Progenitor cell of endocrine pancreas (in vitro differentiated cells): ENCODE results near the gene PPL. TPM values are rescaled to one million over a fixed set of nuclear protein-coding genes. Genes with fewer than 3 reads are reported as not detected.
A peak's percentile ranks its signal among the peaks of the same experiment; 100 is the strongest.

Experiments
- DNase-seq: peaks from one replicate; pipeline ENCODE4 v3.0.0; 2021; ENCODE audit warnings: low spot score; ENCODE audit not compliant: unreplicated experiment
- H3K27ac Mint-ChIP-seq: 2 replicates; pipeline ENCODE4 v1.8.0; 2021; ENCODE audit warnings: mild to moderate bottlenecking, moderate library complexity, mixed read lengths
- H3K27me3 Mint-ChIP-seq: 2 replicates; pipeline ENCODE4 v1.8.0; 2021; ENCODE audit warnings: mixed read lengths
- H3K36me3 Mint-ChIP-seq: 2 replicates; pipeline ENCODE4 v1.8.0; 2022; ENCODE audit warnings: mixed read lengths; ENCODE audit not compliant: insufficient read depth
- H3K4me1 Mint-ChIP-seq: 2 replicates; pipeline ENCODE4 v1.8.0; 2021; ENCODE audit warnings: low read depth, mixed read lengths
- H3K4me3 Mint-ChIP-seq: 2 replicates; pipeline ENCODE4 v1.8.0; 2021; ENCODE audit warnings: low read depth, mild to moderate bottlenecking, moderate library complexity, mixed read lengths
- H3K9me3 Mint-ChIP-seq: 2 replicates; pipeline ENCODE4 v1.8.0; 2021; ENCODE audit warnings: low read depth, mixed read lengths
- total RNA-seq: library from RNA; stranded (reverse); gene quantifications from 2 replicates; pipeline ENCODE4 v1.2.1, GENCODE V29; 2021
- TF ChIP-seq, protein P1 (sequence below): fragments of 200-600 bp; sonication (generic); IDR thresholded peaks from one replicate; pipeline ENCODE4 v1.5.0; 2021; ENCODE audit warnings: antibody characterized with exemption, mild to moderate bottlenecking; ENCODE audit not compliant: unreplicated experiment

The PPL gene
- total RNA-seq, 1 donor from 2014 or later: 64.1 TPM

DNA sequence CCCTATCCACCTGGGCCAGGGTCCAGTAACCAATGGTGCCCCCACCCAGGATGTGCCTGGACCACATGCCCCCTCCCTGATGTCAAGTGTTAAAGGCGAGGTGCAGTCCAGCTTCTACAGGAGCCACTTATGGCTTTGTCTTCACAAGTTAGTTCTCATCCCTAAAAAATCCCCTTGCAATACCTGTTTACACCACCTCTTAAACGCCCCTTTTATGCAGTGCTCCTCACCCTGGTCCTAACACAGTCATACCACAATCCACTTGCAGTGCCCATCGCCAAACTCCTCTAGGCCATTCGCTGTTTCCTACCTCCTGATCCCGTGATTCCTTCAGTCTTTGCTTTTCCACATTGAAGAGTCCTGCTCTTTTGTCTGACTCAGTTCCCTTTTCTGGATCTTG lies 97.0 kb downstream of the PPL start:
- H3K36me3 Mint-ChIP-seq: peaks cover 20% of the 10 kb centered on the region
- TF ChIP-seq, protein P1, sequence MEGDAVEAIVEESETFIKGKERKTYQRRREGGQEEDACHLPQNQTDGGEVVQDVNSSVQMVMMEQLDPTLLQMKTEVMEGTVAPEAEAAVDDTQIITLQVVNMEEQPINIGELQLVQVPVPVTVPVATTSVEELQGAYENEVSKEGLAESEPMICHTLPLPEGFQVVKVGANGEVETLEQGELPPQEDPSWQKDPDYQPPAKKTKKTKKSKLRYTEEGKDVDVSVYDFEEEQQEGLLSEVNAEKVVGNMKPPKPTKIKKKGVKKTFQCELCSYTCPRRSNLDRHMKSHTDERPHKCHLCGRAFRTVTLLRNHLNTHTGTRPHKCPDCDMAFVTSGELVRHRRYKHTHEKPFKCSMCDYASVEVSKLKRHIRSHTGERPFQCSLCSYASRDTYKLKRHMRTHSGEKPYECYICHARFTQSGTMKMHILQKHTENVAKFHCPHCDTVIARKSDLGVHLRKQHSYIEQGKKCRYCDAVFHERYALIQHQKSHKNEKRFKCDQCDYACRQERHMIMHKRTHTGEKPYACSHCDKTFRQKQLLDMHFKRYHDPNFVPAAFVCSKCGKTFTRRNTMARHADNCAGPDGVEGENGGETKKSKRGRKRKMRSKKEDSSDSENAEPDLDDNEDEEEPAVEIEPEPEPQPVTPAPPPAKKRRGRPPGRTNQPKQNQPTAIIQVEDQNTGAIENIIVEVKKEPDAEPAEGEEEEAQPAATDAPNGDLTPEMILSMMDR: no peak
- no peaks in the 10 kb centered on the region for H3K27me3 Mint-ChIP-seq
- no peak overlapping the region for H3K27ac Mint-ChIP-seq
- H3K4me1 Mint-ChIP-seq: no peaks in the 10 kb centered on the region
- no peak for DNase-seq
- H3K9me3 Mint-ChIP-seq: no peaks in the 10 kb centered on the region
- no peak overlapping the region for H3K4me3 Mint-ChIP-seq

DNA sequence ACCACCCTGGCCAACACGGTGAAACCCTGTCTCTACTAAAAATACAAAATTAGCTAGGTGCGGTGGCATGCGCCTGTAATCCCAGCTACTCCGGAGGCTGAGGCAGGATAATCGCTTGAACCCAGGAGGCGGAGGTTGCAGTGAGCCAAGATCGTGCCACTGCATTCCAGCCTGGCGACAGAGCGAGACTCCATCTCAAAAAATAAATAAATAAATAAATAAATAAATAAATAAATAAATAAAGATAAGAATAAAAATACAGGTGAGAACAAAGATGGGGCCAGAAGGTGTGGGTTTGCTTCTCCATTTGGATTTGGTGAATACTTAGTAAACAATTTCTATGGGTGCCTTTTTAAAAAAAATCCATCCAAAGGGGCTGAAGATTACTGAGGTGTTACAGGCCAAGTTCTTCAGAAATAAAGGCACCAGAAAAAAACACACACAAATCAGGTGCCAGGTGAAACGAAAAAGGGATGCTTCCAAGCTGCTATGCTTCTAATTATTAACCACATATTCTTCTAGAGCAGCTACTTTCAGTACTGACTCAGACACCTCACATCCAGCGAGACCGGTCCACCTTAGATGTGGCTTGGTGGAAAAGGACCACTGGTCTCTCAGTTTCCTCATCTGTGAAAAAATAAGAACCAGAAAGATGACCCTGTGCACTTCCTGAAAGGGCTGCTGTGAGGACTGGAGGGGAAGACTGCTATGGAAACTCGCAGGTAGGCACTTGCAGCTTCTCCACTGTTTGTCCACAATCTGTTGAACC lies 99.0 kb downstream of the PPL start:
- Mint-ChIP-seq H3K4me1 (no peaks in the 10 kb centered on the region), H3K36me3 (peaks cover 13% of the 10 kb centered on the region), H3K27ac (no peak overlapping the region), H3K4me3 (no peak overlapping the region), H3K27me3 (no peaks in the 10 kb centered on the region), H3K9me3 (no peaks in the 10 kb centered on the region)
- DNase-seq: no peak
- TF ChIP-seq, protein P1: no peak

DNA sequence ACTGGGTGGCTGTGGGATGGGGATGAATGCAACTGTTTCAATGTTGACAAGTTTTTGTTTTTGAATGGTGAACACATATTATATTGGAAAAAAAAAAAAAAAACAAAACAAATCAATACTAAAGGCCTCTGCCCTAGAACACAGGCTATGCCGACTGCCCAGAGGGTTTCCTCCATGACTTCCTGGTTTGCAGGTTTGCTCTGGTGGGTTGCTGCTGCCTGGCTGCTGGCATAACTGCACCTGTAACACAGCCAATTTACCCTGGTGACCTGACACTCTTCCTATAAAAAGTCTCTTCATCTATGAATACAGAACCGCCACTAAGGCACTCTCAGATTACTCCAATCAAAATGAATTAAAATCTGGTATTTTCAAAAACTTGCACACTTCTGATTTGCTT lies 100.2 kb downstream of the PPL start:
- H3K9me3 Mint-ChIP-seq: no peaks in the 10 kb centered on the region
- TF ChIP-seq, protein P1: no peak
- H3K4me3 Mint-ChIP-seq: no peak overlapping the region
- peaks cover 19% of the 10 kb centered on the region for H3K36me3 Mint-ChIP-seq
- H3K4me1 Mint-ChIP-seq: no peaks in the 10 kb centered on the region
- peak overlapping the region; percentile 76 for H3K27ac Mint-ChIP-seq
- DNase-seq: no peak
- H3K27me3 Mint-ChIP-seq: no peaks in the 10 kb centered on the region

DNA sequence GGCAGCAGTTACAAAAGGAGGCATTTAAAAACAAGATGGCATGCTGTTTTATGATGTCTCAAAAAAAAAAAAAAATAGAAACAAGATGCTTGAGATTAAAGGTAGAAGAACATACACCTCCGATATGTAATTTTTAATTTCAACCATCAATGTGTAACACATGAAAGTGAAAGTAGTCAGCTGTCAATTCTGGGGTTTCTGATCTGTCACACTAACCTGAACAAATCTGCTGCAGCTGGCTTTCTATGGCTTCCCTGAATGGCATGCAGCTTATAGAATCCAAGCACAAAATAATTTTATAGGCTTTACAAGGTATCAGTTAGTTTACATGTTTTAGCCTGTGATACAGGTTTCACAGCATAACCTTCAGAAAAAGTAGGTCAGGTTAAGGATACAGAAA lies 103.4 kb downstream of the PPL start:
- H3K9me3 Mint-ChIP-seq: no peaks in the 10 kb centered on the region
- no peaks in the 10 kb centered on the region for H3K27me3 Mint-ChIP-seq
- no peak for DNase-seq
- H3K27ac Mint-ChIP-seq: no peak overlapping the region
- TF ChIP-seq, protein P1: no peak
- H3K4me1 Mint-ChIP-seq: no peaks in the 10 kb centered on the region
- H3K36me3 Mint-ChIP-seq: peaks cover 17% of the 10 kb centered on the region
- no peak overlapping the region for H3K4me3 Mint-ChIP-seq

DNA sequence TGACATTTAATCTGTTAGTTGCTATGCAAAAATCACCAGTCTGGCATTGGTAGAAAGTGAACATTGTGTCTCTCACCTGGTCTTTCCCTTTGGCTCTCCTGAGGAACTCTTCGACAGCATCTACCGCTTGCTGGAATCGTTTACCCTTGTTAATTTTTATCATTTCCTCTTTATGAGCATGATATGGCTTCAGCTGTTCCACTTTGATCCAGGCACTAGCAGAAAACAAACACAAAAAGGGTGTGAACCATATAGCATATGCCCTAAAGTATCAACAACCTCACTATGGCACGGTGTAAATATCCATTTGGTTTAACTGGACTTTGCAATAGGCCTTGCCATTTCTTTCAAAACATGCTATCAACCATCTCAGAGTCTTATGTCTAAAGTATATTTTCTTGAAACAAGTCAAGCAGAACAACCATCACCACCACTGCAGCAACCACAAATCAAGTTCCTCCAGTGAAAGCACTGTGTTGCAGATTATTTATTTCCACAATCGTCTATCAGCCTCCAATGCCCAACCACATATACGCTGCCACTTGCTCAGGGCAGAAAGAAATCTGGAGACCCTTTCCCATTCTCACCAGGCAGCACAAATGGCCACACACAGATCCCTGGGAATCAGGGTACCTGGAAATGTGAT lies 104.1 kb downstream of the PPL start:
- H3K27me3 Mint-ChIP-seq: no peaks in the 10 kb centered on the region
- no peaks in the 10 kb centered on the region for H3K4me1 Mint-ChIP-seq
- H3K27ac Mint-ChIP-seq: no peak overlapping the region
- no peaks in the 10 kb centered on the region for H3K9me3 Mint-ChIP-seq
- DNase-seq: no peak
- TF ChIP-seq, protein P1: no peak
- H3K36me3 Mint-ChIP-seq: peaks cover 17% of the 10 kb centered on the region
- H3K4me3 Mint-ChIP-seq: no peak overlapping the region

Other genes with a start within 250 kb of the PPL start
- 39.4 and 41.8 TPM in 2 replicates for gene NUDT16L1, start 243.6 kb downstream of the PPL start, total RNA-seq
- 45.0 and 45.3 TPM in 2 replicates for gene ANKS3, start 202.9 kb downstream of the PPL start, total RNA-seq
- gene DNAAF8, start 202.6 kb downstream of the PPL start, total RNA-seq: 1.1 TPM in 2 replicates
- gene ZNF500, start 170.0 kb downstream of the PPL start, total RNA-seq: 23.5 and 23.9 TPM in 2 replicates
- gene SEPTIN12, start 148.8 kb downstream of the PPL start, total RNA-seq: 0.78 TPM in 1 of 2 replicates, not detected in the other
- not detected in 2 replicates for gene SMIM22, start 141.8 kb downstream of the PPL start, total RNA-seq
- gene ROGDI, start 134.5 kb downstream of the PPL start, total RNA-seq: 43.6 and 44.1 TPM in 2 replicates
- gene GLYR1, start 89.9 kb downstream of the PPL start, total RNA-seq: 129 and 132 TPM in 2 replicates
- 41.9 and 42.1 TPM in 2 replicates for gene UBN1, start 89.7 kb downstream of the PPL start, total RNA-seq
- 1.8 and 2.1 TPM in 2 replicates for gene SEC14L5, start 21.2 kb upstream of the PPL start, total RNA-seq
- gene NAGPA, start 96.8 kb upstream of the PPL start, total RNA-seq: 28.4 and 29.2 TPM in 2 replicates
- not detected in 2 replicates for gene C16orf89, start 128.8 kb upstream of the PPL start, total RNA-seq
- gene ALG1, start 134.7 kb upstream of the PPL start, total RNA-seq: 28.4 and 30.8 TPM in 2 replicates
- 11.2 and 13.7 TPM in 2 replicates for gene EEF2KMT, start 160.6 kb upstream of the PPL start, total RNA-seq